ENCODE measurements around the gene IDH2. TPM values are rescaled to one million over a fixed set of nuclear protein-coding genes. Genes with fewer than 3 reads are reported as not detected.

The IDH2 gene
- total and polyA plus RNA-seq, 2 of the 4 experiments (the other 2 are of a cell fraction) = 84.9 to 118 TPM

DNA sequence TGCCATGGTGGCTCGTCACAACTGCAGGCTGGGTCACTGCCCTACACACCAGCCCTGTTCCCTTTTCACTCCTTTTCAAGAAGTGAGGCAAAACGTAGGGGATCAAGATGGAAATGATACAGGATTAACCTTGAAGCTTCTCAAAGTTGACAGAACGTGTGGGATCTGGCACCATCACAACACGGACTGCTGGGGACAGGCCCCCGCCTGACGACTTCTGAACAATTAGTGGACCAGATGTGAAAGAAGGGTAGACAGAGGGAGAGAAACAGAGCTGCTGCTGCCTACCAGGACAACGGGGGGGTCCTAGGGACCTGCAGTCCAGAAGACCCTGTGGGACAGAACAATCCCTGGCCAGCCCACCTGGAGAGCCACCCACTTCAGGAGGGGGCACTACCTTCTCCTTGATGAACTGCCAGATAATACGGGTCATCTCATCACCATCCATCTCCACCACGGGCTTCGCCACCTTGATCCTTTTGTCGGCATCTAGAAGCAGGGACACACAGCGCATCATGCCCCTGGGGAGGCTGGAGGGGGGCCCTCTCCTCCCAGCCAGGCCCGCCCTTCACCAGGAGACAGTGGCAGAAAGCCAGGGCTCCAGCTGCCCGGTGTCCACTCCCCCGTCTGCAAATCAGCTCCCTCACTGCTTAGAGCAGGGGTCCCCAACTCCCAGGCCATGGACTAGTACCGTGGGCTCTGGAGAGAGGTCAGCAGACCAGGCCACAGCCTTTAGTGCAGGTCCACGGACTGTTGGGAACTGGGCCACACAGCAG is 10.9 kb downstream of the IDH2 start:
- no peak overlapping the region for H2BK15ac ChIP-seq (ENCODE audit: low read depth, low read length)
- intact Hi-C loops (cut with micrococcal nuclease) = no loop called here
- H3K4me2 ChIP-seq (ENCODE audit: low read depth, low read length) = no peak overlapping the region
- H4K5ac ChIP-seq (ENCODE audit: low read depth, low read length) = no peak overlapping the region
- H3K9me1 ChIP-seq (ENCODE audit: insufficient read depth, low read length) = peaks cover 8% of the 10 kb centered on the region
- no peak overlapping the region for H2BK20ac ChIP-seq (ENCODE audit: low read depth, low read length)
- no peak for DNase-seq
- H3K9ac ChIP-seq (ENCODE audit: low read depth, low read length) = no peak overlapping the region
- no peak overlapping the region for H2BK120ac ChIP-seq (ENCODE audit: low read depth, low read length)
- H3K27me3 ChIP-seq (ENCODE audit: control insufficient read depth, insufficient read depth, low read length) = no peaks in the 10 kb centered on the region
- H3K56ac ChIP-seq (ENCODE audit: extremely low read depth, insufficient read depth, low read length) = no peak overlapping the region
- H3K36me3 ChIP-seq (ENCODE audit: control insufficient read depth, insufficient read depth, low read length) = peaks cover 35% of the 10 kb centered on the region
- peaks cover 20% of the 10 kb centered on the region; the same call in 1 of the 2 replicates for H4K20me1 ChIP-seq (ENCODE audit: insufficient read depth, low read length)
- no peak overlapping the region for H2AK9ac ChIP-seq (replicated peaks; ENCODE audit: low read depth, low read length, poor library complexity)
- no peak overlapping the region for H2AFZ ChIP-seq (replicated peaks; ENCODE audit: low read length, poor library complexity)
- no peak for ATAC-seq (ENCODE audit: low read depth)
- no peak overlapping the region for H3K14ac ChIP-seq (replicated peaks; ENCODE audit: low read depth, low read length)
- H2AK5ac ChIP-seq (ENCODE audit: low read depth, low read length) = no peak overlapping the region
- H3K79me1 ChIP-seq (ENCODE audit: low read depth in 1 of 2, low read length in 2 of 2) = peaks cover 25 to 61% of the 10 kb centered on the region in 2 experiments
- H4K8ac ChIP-seq (ENCODE audit: low read depth in 2 of 2, low read length in 2 of 2) = no peak overlapping the region
- in situ Hi-C loops (cut with MboI; ENCODE audit: low sequenced_read_pairs) = no loop called here
- H3K4me3 ChIP-seq (ENCODE audit: insufficient read depth, low read depth, low read length) = no peak overlapping the region
- no peak overlapping the region for H3K23ac ChIP-seq (ENCODE audit: low read depth, low read length)
- dilution Hi-C loops (cut with HindIII; ENCODE audit: low sequenced_read_pairs, unreplicated experiment) = no loop called here
- H2BK5ac ChIP-seq (ENCODE audit: low read depth, low read length, poor library complexity, severe bottlenecking) = no peak overlapping the region
- 80% methylated on average over 5 of the region's 17 CpGs; no CpG with 5 or more reads in 1 of the 2 experiments for WGBS, 2 experiments (ENCODE audit: extremely low coverage in 2 of 2, insufficient read length in 1 of 2)
- H3K9me3 ChIP-seq (ENCODE audit: control insufficient read depth, insufficient read depth, low read length) = no peaks in the 10 kb centered on the region
- ChIA-PET POLR2A (ENCODE audit: unreplicated experiment) (interaction anchor here (0.5 kb wide), 1 partner anchor 175 kb away, joined by 3 read pairs; no protein-coding TSS in a partner anchor), CTCF (no interaction called here)
- H3K27ac ChIP-seq (ENCODE audit: insufficient read depth, low read length) = no peak overlapping the region
- H4K91ac ChIP-seq (ENCODE audit: insufficient read depth, low read depth, low read length) = no peak overlapping the region
- H3K4ac ChIP-seq (ENCODE audit: low read depth, low read length) = no peak overlapping the region
- no peak overlapping the region for H3K18ac ChIP-seq (ENCODE audit: low read depth, low read length)
- no TSS peak for BruUV-seq (replicated peaks)
- H3K4me1 ChIP-seq (ENCODE audit: control insufficient read depth, insufficient read depth, low read length) = peaks cover 2% of the 10 kb centered on the region; the same call in 1 of the 2 replicates
- TF ChIP-seq, protein P1, sequence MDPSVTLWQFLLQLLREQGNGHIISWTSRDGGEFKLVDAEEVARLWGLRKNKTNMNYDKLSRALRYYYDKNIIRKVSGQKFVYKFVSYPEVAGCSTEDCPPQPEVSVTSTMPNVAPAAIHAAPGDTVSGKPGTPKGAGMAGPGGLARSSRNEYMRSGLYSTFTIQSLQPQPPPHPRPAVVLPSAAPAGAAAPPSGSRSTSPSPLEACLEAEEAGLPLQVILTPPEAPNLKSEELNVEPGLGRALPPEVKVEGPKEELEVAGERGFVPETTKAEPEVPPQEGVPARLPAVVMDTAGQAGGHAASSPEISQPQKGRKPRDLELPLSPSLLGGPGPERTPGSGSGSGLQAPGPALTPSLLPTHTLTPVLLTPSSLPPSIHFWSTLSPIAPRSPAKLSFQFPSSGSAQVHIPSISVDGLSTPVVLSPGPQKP (IDR thresholded peaks at IDR 0.05; ENCODE audit: borderline replicate concordance, low read depth, low read length) = no peak
- TF ChIP-seq RFX5 (IDR thresholded peaks at IDR 0.05; ENCODE audit: low read depth, low read length) = no peak
- TF ChIP-seq CTCF (conservative IDR thresholded peaks at IDR 0.05; ENCODE audit: low read depth, low read length) = no peak
- TF ChIP-seq, protein P2, sequence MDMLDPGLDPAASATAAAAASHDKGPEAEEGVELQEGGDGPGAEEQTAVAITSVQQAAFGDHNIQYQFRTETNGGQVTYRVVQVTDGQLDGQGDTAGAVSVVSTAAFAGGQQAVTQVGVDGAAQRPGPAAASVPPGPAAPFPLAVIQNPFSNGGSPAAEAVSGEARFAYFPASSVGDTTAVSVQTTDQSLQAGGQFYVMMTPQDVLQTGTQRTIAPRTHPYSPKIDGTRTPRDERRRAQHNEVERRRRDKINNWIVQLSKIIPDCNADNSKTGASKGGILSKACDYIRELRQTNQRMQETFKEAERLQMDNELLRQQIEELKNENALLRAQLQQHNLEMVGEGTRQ (IDR thresholded peaks at IDR 0.05; ENCODE audit: low read depth, low read length) = no peak
- TF ChIP-seq CEBPB (IDR thresholded peaks at IDR 0.05; ENCODE audit: low read depth, low read length) = no peak
- TF ChIP-seq RAD21 (IDR thresholded peaks at IDR 0.05; ENCODE audit: low read length) = no peak
- no peak for TF ChIP-seq NFE2L2 (IDR thresholded peaks at IDR 0.05; ENCODE audit: low read depth, low read length)
- no peak for TF ChIP-seq MAZ (IDR thresholded peaks at IDR 0.05; ENCODE audit: borderline replicate concordance, low read depth, low read length)
- TF ChIP-seq FOS (IDR thresholded peaks at IDR 0.05; ENCODE audit: low read depth, low read length) = no peak
- TF ChIP-seq BHLHE40 (IDR thresholded peaks at IDR 0.05; ENCODE audit: low read depth, low read length) = no peak
- no peak for TF ChIP-seq SMC3 (IDR thresholded peaks at IDR 0.05; ENCODE audit: low read depth, low read length)
- TF ChIP-seq CHD1 (IDR thresholded peaks at IDR 0.05; ENCODE audit: low read depth, low read length) = no peak
- no peak for TF ChIP-seq MAFK (IDR thresholded peaks at IDR 0.05; ENCODE audit: low read depth, low read length)
- no peak for TF ChIP-seq POLR2A (IDR thresholded peaks at IDR 0.05; ENCODE audit: low read depth, low read length)
- no peak for TF ChIP-seq MXI1 (IDR thresholded peaks at IDR 0.05; ENCODE audit: borderline replicate concordance, low read depth, low read length)
